Panc1 (cell line): ENCODE data around the gene ARPC4.

ENCODE experiments used
- CTCF ChIP-seq: fragments of 450-650 bp; IDR thresholded peaks from 2 replicates; pipeline ENCODE4 v1.5.1; 2017; ENCODE audit warnings: mild to moderate bottlenecking
- POLR2AphosphoS5 ChIP-seq: IDR thresholded peaks from 2 replicates; pipeline ENCODE4 v1.6.1; 2012; ENCODE audit warnings: mild to moderate bottlenecking, low read depth, low read length, moderate library complexity

GRCh38 chr3:9744162-9744561 is 48.7 kb upstream of the ARPC4 start:
- TF ChIP-seq CTCF (no peak), POLR2AphosphoS5 (no peak)
